Cardiac muscle cell (in vitro differentiated cells and primary cell): ENCODE measurements around the gene CAMP. TPM values are rescaled to one million over a fixed set of nuclear protein-coding genes. Genes with fewer than 3 reads are reported as not detected.
"Not testable (repeated sequence)": the region's sequence is repeated elsewhere in the genome, so short reads cannot be mapped to it uniquely, and the experiment has no call there.

ENCODE experiments used
- DNase-seq, 2 donors: peaks; one replicate each; pipeline versions ENCODE4 v3.0.0 to v3.0.0-alpha.2; 2010 to 2017; ENCODE audit warnings: low read depth in 1 of 2, low spot score in 1 of 2
- H3K27ac ChIP-seq: fragments of 200-600 bp; sonication (generic); 2 replicates; pipeline ENCODE4 v1.5.1; 2016
- H3K27me3 ChIP-seq: fragments of 200-600 bp; sonication (generic); 2 replicates; pipeline ENCODE4 v1.6.0; 2016; ENCODE audit warnings: control low read depth
- H3K36me3 ChIP-seq: fragments of 200-600 bp; sonication (generic); 2 replicates; pipeline ENCODE4 v1.5.1; 2016; ENCODE audit warnings: control low read depth
- H3K4me1 ChIP-seq: fragments of 200-600 bp; sonication (generic); 2 replicates; pipeline ENCODE4 v1.8.1; 2017; ENCODE audit warnings: low read depth, mild to moderate bottlenecking, mixed run types
- H3K4me3 ChIP-seq: fragments of 200-600 bp; sonication (generic); 2 replicates; pipeline ENCODE4 v1.5.1; 2016; ENCODE audit warnings: mild to moderate bottlenecking
- H3K9me3 ChIP-seq: fragments of 200-600 bp; sonication (generic); 2 replicates; pipeline ENCODE4 v1.5.1; 2017; ENCODE audit warnings: low read depth, mild to moderate bottlenecking, control low read depth
- CTCF ChIP-seq: IDR thresholded peaks from 2 replicates; pipeline ENCODE4 v1.5.1; 2012; ENCODE audit warnings: low read depth, mild to moderate bottlenecking, low read length
- polyA plus RNA-seq: library from polyadenylated mRNA; unstranded; fragments of >200 nt; fragmentation: Nextera tagmentation; extraction: Ambion mirVana; gene quantifications from 2 replicates; pipeline ENCODE4 v1.2.1, GENCODE V29; 2016
- total RNA-seq: library from RNA; depleted of rRNA; stranded (reverse); fragments of >200 nt; gene quantifications from 2 replicates; pipeline ENCODE4 v1.2.3, GENCODE V29; 2016

Gene CAMP
- total and polyA plus RNA-seq, 2 experiments from 2014 or later = not detected

GRCh38 chr3:48202632-48203031 is 20.7 kb upstream of the CAMP start:
- DNase-seq = no peak
- Histone ChIP-seq H3K27ac (no peak overlapping the region), H3K9me3 (no peaks in the 10 kb centered on the region), H3K27me3 (no peaks in the 10 kb centered on the region), H3K36me3 (no peaks in the 10 kb centered on the region), H3K4me1 (no peaks in the 10 kb centered on the region), H3K4me3 (no peak overlapping the region)
- TF ChIP-seq CTCF = no peak

GRCh38 chr3:48208076-48208475 is 15.2 kb upstream of the CAMP start:
- Histone ChIP-seq H3K27me3 (no peaks in the 10 kb centered on the region), H3K36me3 (no peaks in the 10 kb centered on the region)
- no peak for DNase-seq

GRCh38 chr3:48209445-48209844 is 13.8 kb upstream of the CAMP start:
- no peak overlapping the region for H3K4me3 ChIP-seq
- TF ChIP-seq CTCF = no peak
- H3K27me3 ChIP-seq = no peaks in the 10 kb centered on the region
- H3K36me3 ChIP-seq = no peaks in the 10 kb centered on the region
- H3K4me1 ChIP-seq = no peaks in the 10 kb centered on the region
- H3K9me3 ChIP-seq = no peaks in the 10 kb centered on the region
- DNase-seq = no peak
- no peak overlapping the region for H3K27ac ChIP-seq

More at GRCh38 chr3:48208076-48208475, 15.2 kb upstream of the CAMP start:
- H3K4me1 ChIP-seq = no peaks in the 10 kb centered on the region
- TF ChIP-seq CTCF = no peak
- no peak overlapping the region for H3K27ac ChIP-seq
- H3K4me3 ChIP-seq = no peak overlapping the region
- no peaks in the 10 kb centered on the region for H3K9me3 ChIP-seq

- not testable (repeated sequence) for H3K4me1 ChIP-seq, H3K9me3 ChIP-seq, H3K27ac ChIP-seq, H3K36me3 ChIP-seq, H3K27me3 ChIP-seq, DNase-seq, H3K4me3 ChIP-seq
These were observed 12.8 kb upstream of the CAMP start for GRCh38 chr3:48210534-48210933.

- not testable (repeated sequence) for H3K27me3 ChIP-seq, H3K9me3 ChIP-seq, H3K36me3 ChIP-seq, H3K4me3 ChIP-seq, H3K27ac ChIP-seq, DNase-seq, H3K4me1 ChIP-seq
These were observed 11.5 kb upstream of the CAMP start for GRCh38 chr3:48211776-48212175.

GRCh38 chr3:48214225-48214624 is 9.1 kb upstream of the CAMP start:
- no peaks in the 10 kb centered on the region for H3K27me3 ChIP-seq
- H3K4me3 ChIP-seq = no peak overlapping the region
- H3K36me3 ChIP-seq = no peaks in the 10 kb centered on the region
- no peaks in the 10 kb centered on the region for H3K9me3 ChIP-seq
- no peak overlapping the region for H3K27ac ChIP-seq
- no peak for DNase-seq
- TF ChIP-seq CTCF = no peak
- H3K4me1 ChIP-seq = no peaks in the 10 kb centered on the region

GRCh38 chr3:48215019-48215418 is 8.3 kb upstream of the CAMP start:
- no peak overlapping the region for H3K4me3 ChIP-seq
- no peaks in the 10 kb centered on the region for H3K9me3 ChIP-seq
- no peaks in the 10 kb centered on the region for H3K27me3 ChIP-seq
- TF ChIP-seq CTCF = no peak
- no peaks in the 10 kb centered on the region for H3K36me3 ChIP-seq
- H3K4me1 ChIP-seq = no peaks in the 10 kb centered on the region
- peak in 1 of 2 donors; percentile 31 for DNase-seq
- no peak overlapping the region for H3K27ac ChIP-seq
